H1 (cell line): ENCODE data around the gene VPS41. TPM values are rescaled to one million over a fixed set of nuclear protein-coding genes. Genes with fewer than 3 reads are reported as not detected.

ENCODE experiments used
- CTCF ChIA-PET: fragments of 300-600 bp; sonication (Branson Sonifier 250); formaldehyde crosslinking; loops from one replicate; lab custom pipeline; 2021; ENCODE audit not compliant: partially characterized antibody; lab: Charles Lee
- POLR2A ChIA-PET: fragments of 300-600 bp; sonication (Branson Sonifier 250); formaldehyde crosslinking; loops from one replicate; lab custom pipeline; 2021; ENCODE audit warnings: inconsistent platforms; ENCODE audit not compliant: partially characterized antibody; lab: Charles Lee
- DNase-seq, 2 experiments: peaks; one replicate each; pipeline versions ENCODE4 v3.0.0 to v3.0.0-alpha.2; 2010 to 2022; ENCODE audit warnings: low spot score in 2 of 2, low read depth in 1 of 2, mixed read lengths in 1 of 2
- FAIRE-seq: peaks from 2 replicates; lab custom pipeline; 2011; peaks lifted over from hg19 to GRCh38; lab: Jason Lieb, UNC
- H2AFZ ChIP-seq: 2 replicates; pipeline ENCODE4 v1.8.1; 2012; ENCODE audit warnings: low read length, inconsistent platforms
- H2AK5ac ChIP-seq: 2 replicates; pipeline ENCODE4 v1.6.1; 2013; ENCODE audit warnings: low read depth, low read length
- H2BK120ac ChIP-seq: replicated peaks from 2 replicates; pipeline ENCODE3; 2013; ENCODE audit warnings: low read depth, low read length, inconsistent platforms
- H2BK12ac ChIP-seq: 2 replicates; pipeline ENCODE4 v1.6.1; 2013; ENCODE audit warnings: low read depth, low read length
- H2BK15ac ChIP-seq: 2 replicates; pipeline ENCODE4 v1.6.1; 2013; ENCODE audit warnings: low read length
- H2BK20ac ChIP-seq: 2 replicates; pipeline ENCODE4 v1.6.1; 2013; ENCODE audit warnings: low read length
- H2BK5ac ChIP-seq: 2 replicates; pipeline ENCODE4 v1.6.1; 2013; ENCODE audit warnings: low read depth, low read length
- H3K14ac ChIP-seq: 2 replicates; pipeline ENCODE4 v1.6.1; 2013; ENCODE audit warnings: inconsistent platforms; ENCODE audit not compliant: insufficient read length
- H3K18ac ChIP-seq: 2 replicates; pipeline ENCODE4 v1.6.1; 2013; ENCODE audit warnings: low read length; ENCODE audit errors: extremely low read depth
- H3K23ac ChIP-seq: 2 replicates; pipeline ENCODE4 v1.6.1; 2013; ENCODE audit warnings: inconsistent platforms; ENCODE audit not compliant: insufficient read length
- H3K23me2 ChIP-seq: 2 replicates; pipeline ENCODE4 v1.6.1; 2013; ENCODE audit warnings: low read depth, low read length
- H3K27ac ChIP-seq: 2 replicates; pipeline ENCODE4 v1.6.1; 2011; ENCODE audit warnings: low read depth, low read length, inconsistent platforms
- H3K27me3 ChIP-seq, 4 experiments: replicated peaks in 1 of 4; 1 replicate in 1 of 4; 2 replicates in 3 of 4; pipeline versions ENCODE4 v1.6.1 to v1.8.1; 2011 to 2013; ENCODE audit warnings: low read length in 3 of 4, mild to moderate bottlenecking in 3 of 4, inconsistent platforms in 2 of 4, mixed read lengths in 2 of 4, moderate library complexity in 1 of 4; ENCODE audit not compliant: control insufficient read depth in 3 of 4, insufficient read depth in 3 of 4; ENCODE audit errors: extremely low read depth in 1 of 4
- H3K36me3 ChIP-seq, 4 experiments: 2 replicates each; pipeline versions ENCODE4 v1.6.1 to v1.8.1; 2011 to 2013; ENCODE audit warnings: mild to moderate bottlenecking in 4 of 4, low read length in 3 of 4, moderate library complexity in 2 of 4, control low read depth in 1 of 4, inconsistent platforms in 1 of 4; ENCODE audit not compliant: insufficient read depth in 4 of 4, control insufficient read depth in 2 of 4
- H3K4ac ChIP-seq: replicated peaks from 2 replicates; pipeline ENCODE3; 2013; ENCODE audit warnings: low read length, low read depth, mixed read lengths, inconsistent platforms; ENCODE audit not compliant: insufficient read length
- H3K4me1 ChIP-seq, 4 experiments: replicated peaks in 1 of 4; 1 replicate in 1 of 4; 2 replicates in 3 of 4; pipeline versions ENCODE4 v1.6.1 to v1.8.1; 2011 to 2013; ENCODE audit warnings: low read length in 3 of 4, inconsistent platforms in 2 of 4, mixed read lengths in 1 of 4; ENCODE audit not compliant: insufficient read depth in 4 of 4, control insufficient read depth in 3 of 4
- H3K4me2 ChIP-seq, 2 experiments: 2 replicates each; pipeline versions ENCODE4 v1.6.1 to v1.8.1; 2011 to 2013; ENCODE audit warnings: low read depth in 2 of 2, low read length in 2 of 2, control low read depth in 1 of 2, inconsistent platforms in 1 of 2, mild to moderate bottlenecking in 1 of 2; ENCODE audit not compliant: insufficient read depth in 1 of 2
- H3K4me3 ChIP-seq, 4 experiments: fragments of 200-600, 300-600 bp in 1 of 4; sonication (generic), shearing (Covaris generic), sonication (Bioruptor Twin) in 1 of 4; 2 replicates each; pipeline versions ENCODE4 v1.5.1 to v1.8.1; 2011 to 2016; ENCODE audit warnings: low read length in 4 of 4, low read depth in 3 of 4, control low read depth in 2 of 4, inconsistent platforms in 2 of 4, mild to moderate bottlenecking in 2 of 4, mixed read lengths in 1 of 4, moderate library complexity in 1 of 4; ENCODE audit not compliant: insufficient read depth in 2 of 4; ENCODE audit errors: extremely low read depth in 1 of 4
- H3K56ac ChIP-seq: replicated peaks from 2 replicates; pipeline ENCODE3; 2013; ENCODE audit warnings: low read depth, mild to moderate bottlenecking, mixed read lengths, low read length, inconsistent platforms; ENCODE audit not compliant: insufficient read length
- H3K79me1 ChIP-seq: 2 replicates; pipeline ENCODE4 v1.6.1; 2013; ENCODE audit warnings: low read depth, low read length, control low read depth
- H3K79me2 ChIP-seq, 2 experiments: 2 replicates each; pipeline versions ENCODE4 v1.6.1 to v1.8.1; 2012 to 2013; ENCODE audit warnings: low read length in 2 of 2, mild to moderate bottlenecking in 2 of 2, inconsistent platforms in 1 of 2; ENCODE audit not compliant: insufficient read depth in 2 of 2, control insufficient read depth in 1 of 2
- H3K9ac ChIP-seq, 4 experiments: replicated peaks in 1 of 4; 1 replicate in 1 of 4; 2 replicates in 3 of 4; pipeline versions ENCODE4 v1.6.1 to v1.8.1; 2011 to 2013; ENCODE audit warnings: low read depth in 3 of 4, low read length in 3 of 4, control low read depth in 2 of 4, mild to moderate bottlenecking in 2 of 4, moderate library complexity in 2 of 4, inconsistent platforms in 1 of 4; ENCODE audit errors: extremely low read depth in 1 of 4
- H3K9me3 ChIP-seq, 2 experiments: 2 replicates each; pipeline versions ENCODE4 v1.6.1 to v1.8.1; 2012 to 2013; ENCODE audit warnings: mild to moderate bottlenecking in 2 of 2, moderate library complexity in 2 of 2, control low read depth in 1 of 2, inconsistent platforms in 1 of 2, low read depth in 1 of 2, low read length in 1 of 2, mixed read lengths in 1 of 2; ENCODE audit not compliant: insufficient read depth in 2 of 2
- H4K20me1 ChIP-seq, 2 experiments: replicated peaks in 1 of 2; 2 replicates each; pipeline versions ENCODE3 to v1.8.1; 2011 to 2013; ENCODE audit warnings: inconsistent platforms in 2 of 2, low read length in 2 of 2, mild to moderate bottlenecking in 1 of 2; ENCODE audit not compliant: insufficient read depth in 2 of 2, control insufficient read depth in 1 of 2
- H4K5ac ChIP-seq: 2 replicates; pipeline ENCODE4 v1.6.1; 2013; ENCODE audit warnings: low read length, low read depth, mixed read lengths, inconsistent platforms; ENCODE audit not compliant: insufficient read length
- H4K8ac ChIP-seq: 2 replicates; pipeline ENCODE4 v1.8.0; 2013; ENCODE audit warnings: mild to moderate bottlenecking, moderate library complexity, low read length, inconsistent platforms; ENCODE audit not compliant: insufficient read depth; ENCODE audit errors: extremely low read depth
- H4K91ac ChIP-seq: replicated peaks from 2 replicates; pipeline ENCODE3; 2013; ENCODE audit warnings: low read length, mixed read lengths, inconsistent platforms; ENCODE audit not compliant: insufficient read length
- ASH2L ChIP-seq: fragments of 200-600, 300-600 bp; sonication (generic); IDR thresholded peaks from one replicate; pipeline ENCODE4 v1.7.1; 2017; ENCODE audit warnings: low read length
- BRCA1 ChIP-seq: IDR thresholded peaks from 2 replicates; pipeline ENCODE4 v1.6.1; 2012; ENCODE audit warnings: low read depth, low read length, improper control_type of control experiment
- CEBPB ChIP-seq: IDR thresholded peaks from 2 replicates; pipeline ENCODE4 v1.6.1; 2012; ENCODE audit warnings: low read depth, low read length
- EZH2 ChIP-seq: fragments of 200-600 bp; sonication (generic); IDR thresholded peaks from 2 replicates; pipeline ENCODE4 v1.7.1; 2012; ENCODE audit warnings: low read depth, mild to moderate bottlenecking, moderate library complexity, low read length, inconsistent platforms; ENCODE audit not compliant: severe bottlenecking
- FOSL1 ChIP-seq: IDR thresholded peaks from 2 replicates; pipeline ENCODE4 v1.6.1; 2011; ENCODE audit warnings: mild to moderate bottlenecking, low read depth, low read length, moderate library complexity; ENCODE audit not compliant: insufficient read depth
- KDM1A ChIP-seq: fragments of 200-600, 300-600 bp; sonication (generic); IDR thresholded peaks from 2 replicates; pipeline ENCODE4 v1.7.1; 2016; ENCODE audit warnings: mild to moderate bottlenecking, low read length, borderline replicate concordance
- KDM4A ChIP-seq: IDR thresholded peaks from one replicate; pipeline ENCODE4 v1.7.1; 2012; ENCODE audit warnings: low read depth, mild to moderate bottlenecking, moderate library complexity, low read length, inconsistent platforms; ENCODE audit not compliant: severe bottlenecking
- NANOG ChIP-seq: IDR thresholded peaks from 2 replicates; pipeline ENCODE4 v1.6.1; 2011; ENCODE audit warnings: low read length, low read depth, mild to moderate bottlenecking, inconsistent platforms; ENCODE audit not compliant: insufficient read depth, poor library complexity, severe bottlenecking
- PHF8 ChIP-seq: fragments of 200-600 bp; sonication (generic); conservative IDR thresholded peaks from 2 replicates; pipeline ENCODE4 v1.7.1; 2012; ENCODE audit warnings: low read depth, mild to moderate bottlenecking, inconsistent platforms, low read length, moderate library complexity
- POLR2A ChIP-seq, 2 experiments: IDR thresholded peaks; 1 replicate in 1 of 2; 2 replicates in 1 of 2; pipeline ENCODE4 v1.6.1; 2011; ENCODE audit warnings: low read depth in 2 of 2, low read length in 2 of 2, mild to moderate bottlenecking in 2 of 2; ENCODE audit errors: control extremely low read depth in 1 of 2
- POLR2AphosphoS5 ChIP-seq: IDR thresholded peaks from 2 replicates; pipeline ENCODE4 v1.6.1; 2011; ENCODE audit warnings: low read depth, low read length
- RBBP5 ChIP-seq: IDR thresholded peaks from 2 replicates; pipeline ENCODE4 v1.7.1; 2012; ENCODE audit warnings: low read depth, mild to moderate bottlenecking, inconsistent platforms, low read length, moderate library complexity, borderline replicate concordance
- SP2 ChIP-seq: IDR thresholded peaks from 2 replicates; pipeline ENCODE4 v1.6.1; 2012; ENCODE audit warnings: mild to moderate bottlenecking, low read length, inconsistent platforms
- SP4 ChIP-seq: IDR thresholded peaks from 2 replicates; pipeline ENCODE4 v1.6.1; 2012; ENCODE audit warnings: low read length, inconsistent platforms
- WGBS, 2 experiments: shearing (Covaris generic) in 1 of 2; methylation state at CpG; one replicate each; pipeline versions ENCODE4 v1.1.6 to v1.1.7; 2013 to 2015; ENCODE audit warnings: low lambda C conversion rate in 2 of 2, mixed read lengths in 2 of 2, inconsistent platforms in 1 of 2, low coverage in 1 of 2, missing lambda C conversion rate in 1 of 2; ENCODE audit not compliant: insufficient replicate concordance in 2 of 2, insufficient coverage in 1 of 2, insufficient read length in 1 of 2; ENCODE audit errors: extremely low coverage in 1 of 2, missing lambda C conversion rate in 1 of 2; 5-methylcytosine and 5-hydroxymethylcytosine counted together
- polyA plus RNA-seq, 7 experiments: library from polyadenylated mRNA; depleted of rRNA in 3 of 7; stranded (reverse) in 5 of 7; unstranded in 2 of 7; fragments of >200 nt in 5 of 7; fragments of 200-250 nt in 2 of 7; gene quantifications; 1 replicate in 5 of 7; 2 replicates in 1 of 7; 4 replicates in 1 of 7; pipeline versions ENCODE4 v1.2.1 to v1.2.3, GENCODE V29; 2011 to 2013; ENCODE audit warnings: missing spikeins in 2 of 7, mixed read lengths in 2 of 7
- total RNA-seq: library from RNA; stranded (reverse); fragmentation: NEBNext Ultra II Directional; extraction: Animal tissue kit (Norgen Biotek cat#: 25700); gene quantifications from 2 replicates; pipeline ENCODE4 v1.2.1, GENCODE V29; 2021
- TF ChIP-seq, protein P1 (sequence below): IDR thresholded peaks from 2 replicates; pipeline ENCODE4 v1.6.1; 2011; ENCODE audit warnings: low read length, improper control_type of control experiment

Gene VPS41
- total and polyA plus RNA-seq, 2 of the 8 experiments (the other 6 are each of a cell fraction or from before 2014, with no cell fraction given), result 10.7 to 63.3 TPM

DNA sequence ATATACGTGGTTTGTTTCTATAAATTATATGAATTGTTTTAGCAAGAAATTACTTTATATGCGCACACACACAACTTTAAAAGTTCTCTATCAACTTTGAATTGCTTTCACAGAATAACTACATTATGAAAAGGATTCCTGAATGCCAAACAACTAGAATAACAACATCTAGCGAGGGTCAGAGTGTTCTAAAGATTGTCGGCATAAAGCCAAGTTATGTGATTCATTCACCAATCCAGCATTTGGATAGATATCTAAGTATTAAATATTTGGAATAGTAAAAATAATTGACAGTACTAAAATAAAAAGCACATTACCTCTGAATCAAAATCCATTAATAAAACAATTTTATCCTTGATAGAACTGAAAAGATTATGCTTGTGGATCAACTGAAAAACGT lies 152.5 kb downstream of the VPS41 start:
- Histone ChIP-seq H3K27ac (no peak overlapping the region), H2BK120ac (no peak overlapping the region), H3K9me3 (no peaks in the 10 kb centered on the region), H2BK12ac (no peak overlapping the region), H4K20me1 (no peaks in the 10 kb centered on the region), H4K5ac (no peak overlapping the region), H2BK15ac (no peak overlapping the region), H4K8ac (no peak overlapping the region), H2BK5ac (no peak overlapping the region), H3K18ac (no peak overlapping the region), H3K23ac (no peak overlapping the region), H3K23me2 (no peaks in the 10 kb centered on the region), H3K36me3 (peaks cover 0 to 14% (median 4%) of the 10 kb centered on the region in 4 experiments; a peak in 2 of 8 replicates), H4K91ac (no peak overlapping the region), H3K79me2 (no peaks in the 10 kb centered on the region), H3K27me3 (peaks cover 0 to 2% (median 0%) of the 10 kb centered on the region in 4 experiments; a peak in 1 of 7 replicates), H3K56ac (no peak overlapping the region), H3K4me1 (peaks cover 0 to 7% (median 4%) of the 10 kb centered on the region in 4 experiments; a peak in 4 of 7 replicates), H3K4me2 (no peak overlapping the region), H2AFZ (no peak overlapping the region), H2AK5ac (no peak overlapping the region), H2BK20ac (no peak overlapping the region), H3K14ac (no peak overlapping the region), H3K9ac (no peak overlapping the region), H3K4me3 (no peak overlapping the region), H3K79me1 (no peaks in the 10 kb centered on the region)
- CTCF ChIA-PET, result no interaction called here
- no peak for FAIRE-seq
- 88% methylated on average over 5 of the region's 5 CpGs; no CpG with 5 or more reads in 1 of the 2 experiments for WGBS, 2 experiments
- POLR2A ChIA-PET, result no interaction called here
- no peak for DNase-seq
- TF ChIP-seq SP4 (no peak), NANOG (no peak), ASH2L (no peak), POLR2AphosphoS5 (no peak), KDM1A (no peak), EZH2 (no peak), RBBP5 (no peak), PHF8 (no peak), KDM4A (no peak), BRCA1 (no peak), POLR2A (IDR thresholded peaks at IDR 0.05; ENCODE audit: control extremely low read depth in 1 of 2, low read depth in 2 of 2, low read length in 2 of 2) (no peak), SP2 (no peak), CEBPB (no peak), FOSL1 (no peak)
- TF ChIP-seq, protein P1, sequence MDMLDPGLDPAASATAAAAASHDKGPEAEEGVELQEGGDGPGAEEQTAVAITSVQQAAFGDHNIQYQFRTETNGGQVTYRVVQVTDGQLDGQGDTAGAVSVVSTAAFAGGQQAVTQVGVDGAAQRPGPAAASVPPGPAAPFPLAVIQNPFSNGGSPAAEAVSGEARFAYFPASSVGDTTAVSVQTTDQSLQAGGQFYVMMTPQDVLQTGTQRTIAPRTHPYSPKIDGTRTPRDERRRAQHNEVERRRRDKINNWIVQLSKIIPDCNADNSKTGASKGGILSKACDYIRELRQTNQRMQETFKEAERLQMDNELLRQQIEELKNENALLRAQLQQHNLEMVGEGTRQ, result no peak
- TF ChIP-seq, all 59 proteins: peak for 0
- H3K4ac ChIP-seq, result no peak overlapping the region
